ENCODE measurements around the gene CDK6. TPM values are rescaled to one million over a fixed set of nuclear protein-coding genes. Genes with fewer than 3 reads are reported as not detected.
"Not testable (repeated sequence)": the region's sequence is repeated elsewhere in the genome, so short reads cannot be mapped to it uniquely, and the experiment has no call there.

Gene CDK6
- total RNA-seq: 10 to 100 TPM; 12.9 to 32.7 (median 21.6) TPM

DNA sequence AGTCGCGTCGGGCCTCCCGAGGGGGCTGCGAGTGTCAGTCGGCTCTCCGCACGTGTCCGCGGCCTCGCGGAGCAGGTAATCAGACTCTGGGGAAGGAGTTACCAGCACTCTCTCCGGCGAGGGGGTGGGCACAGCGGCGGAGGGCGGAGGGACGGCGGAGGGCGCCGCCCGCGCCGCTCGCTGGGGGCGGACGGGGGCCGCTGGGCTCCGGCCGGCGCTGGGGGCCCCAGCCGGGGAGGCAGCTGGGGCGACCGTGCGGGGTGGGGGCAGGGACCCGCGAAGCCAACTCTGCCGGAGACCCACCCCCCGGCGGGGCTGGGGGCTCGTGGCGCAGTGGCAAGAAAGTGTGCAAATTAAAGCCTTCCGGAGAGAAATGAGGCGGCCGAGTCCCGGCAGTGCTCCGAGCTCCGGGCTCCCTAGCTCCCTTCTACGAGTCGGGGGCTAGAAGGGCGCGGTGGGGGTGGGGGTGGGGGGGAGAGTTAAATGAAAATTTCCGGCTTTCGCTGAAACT lies at the start of gene CDK6:
Gene CDK6, minus strand, starts transcription at position 85 of the 511 bp plus-strand sequence. CDS start 3,250 bp downstream, outside the sequence.
- peak; percentile 79 for DNase-seq
- H3K4me1 ChIP-seq: peaks cover 0 to 19% (median 10%) of the 10 kb centered on the region in 4 donors
- no peaks in the 10 kb centered on the region for H3K36me3 ChIP-seq
- in situ Hi-C loops (cut with MboI; ENCODE audit: low pct_ligation_motif_present in 1 of 4, low pct_unique_long_range_greater_than_20kb in 1 of 4, low sequenced_read_pairs in 3 of 4) (loop anchor here (10.0 kb wide), 3 partner anchors 142 to 212 kb away; no protein-coding TSS in a partner anchor), intact Hi-C loops (cut with DNase I; ENCODE audit: low total_unique reads) (loop anchor here (5.0 to 10.0 kb wide), 2 partner anchors 139 to 222 kb away; no protein-coding TSS in a partner anchor)
- WGBS, 2 donors (ENCODE audit: low coverage in 1 of 2): 1% methylated on average over 18 of the region's 54 CpGs; no CpG with 5 or more reads in 1 of the 2 donors
- peak within 1 kb of the TSS; percentile 65 to 89 (median 80) for H3K4me3 ChIP-seq
- no peaks in the 10 kb centered on the region for H3K9me3 ChIP-seq
- no peaks in the 10 kb centered on the region for H3K27me3 ChIP-seq
- peak within 1 kb of the TSS; percentile 92 to 94 (median 93) for H3K27ac ChIP-seq
- TF ChIP-seq POLR2AphosphoS5 (IDR thresholded peaks at IDR 0.05): peak in 2 of 3 donors; percentile 45 to 58
- TF ChIP-seq EP300 (IDR thresholded peaks at IDR 0.05; ENCODE audit: low read depth): no peak

- H3K4me1 ChIP-seq; H3K36me3 ChIP-seq; H3K27me3 ChIP-seq; H3K4me3 ChIP-seq; DNase-seq; intact Hi-C loops (cut with DNase I; ENCODE audit: low total_unique reads); H3K27ac ChIP-seq; in situ Hi-C loops (cut with MboI; ENCODE audit: low pct_ligation_motif_present in 1 of 4, low pct_unique_long_range_greater_than_20kb in 1 of 4, low sequenced_read_pairs in 3 of 4): not testable (repeated sequence)
- 91 to 100% methylated on average over 2 of the region's 2 CpGs for WGBS, 2 donors (ENCODE audit: low coverage in 1 of 2)
- H3K9me3 ChIP-seq: peaks cover 12% of the 10 kb centered on the region in 2 donors
Observed at GRCh38 chr7:92886039-92886438, 49.7 kb upstream of the CDK6 start.

DNA sequence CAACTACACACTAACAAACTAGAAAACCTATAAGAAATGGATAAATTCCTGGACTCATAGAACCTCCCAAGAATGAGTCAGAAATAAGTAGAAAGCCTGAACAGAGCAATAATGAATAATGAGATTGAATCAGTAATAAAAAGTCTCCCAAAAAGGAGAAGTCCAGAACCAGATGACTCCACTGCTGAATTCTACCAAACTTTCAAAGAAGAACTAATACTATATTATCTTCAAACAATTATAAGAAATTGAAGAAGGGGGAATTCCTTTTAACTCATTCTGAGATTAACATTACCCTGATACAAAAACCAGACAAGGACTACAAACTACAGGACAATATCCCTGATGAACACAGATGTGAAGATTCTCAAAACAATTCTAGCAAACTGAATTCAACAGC lies 47.8 kb upstream of the CDK6 start:
- TF ChIP-seq, protein P1, sequence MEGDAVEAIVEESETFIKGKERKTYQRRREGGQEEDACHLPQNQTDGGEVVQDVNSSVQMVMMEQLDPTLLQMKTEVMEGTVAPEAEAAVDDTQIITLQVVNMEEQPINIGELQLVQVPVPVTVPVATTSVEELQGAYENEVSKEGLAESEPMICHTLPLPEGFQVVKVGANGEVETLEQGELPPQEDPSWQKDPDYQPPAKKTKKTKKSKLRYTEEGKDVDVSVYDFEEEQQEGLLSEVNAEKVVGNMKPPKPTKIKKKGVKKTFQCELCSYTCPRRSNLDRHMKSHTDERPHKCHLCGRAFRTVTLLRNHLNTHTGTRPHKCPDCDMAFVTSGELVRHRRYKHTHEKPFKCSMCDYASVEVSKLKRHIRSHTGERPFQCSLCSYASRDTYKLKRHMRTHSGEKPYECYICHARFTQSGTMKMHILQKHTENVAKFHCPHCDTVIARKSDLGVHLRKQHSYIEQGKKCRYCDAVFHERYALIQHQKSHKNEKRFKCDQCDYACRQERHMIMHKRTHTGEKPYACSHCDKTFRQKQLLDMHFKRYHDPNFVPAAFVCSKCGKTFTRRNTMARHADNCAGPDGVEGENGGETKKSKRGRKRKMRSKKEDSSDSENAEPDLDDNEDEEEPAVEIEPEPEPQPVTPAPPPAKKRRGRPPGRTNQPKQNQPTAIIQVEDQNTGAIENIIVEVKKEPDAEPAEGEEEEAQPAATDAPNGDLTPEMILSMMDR (IDR thresholded peaks at IDR 0.05): no peak
- TF ChIP-seq POLR2A (IDR thresholded peaks at IDR 0.05) (no peak), EP300 (IDR thresholded peaks at IDR 0.05; ENCODE audit: low read depth) (no peak)

GRCh38 chr7:92882760-92883159 lies 46.4 kb upstream of the CDK6 start:
- in situ Hi-C loops (cut with MboI; ENCODE audit: low pct_ligation_motif_present in 1 of 4, low pct_unique_long_range_greater_than_20kb in 1 of 4, low sequenced_read_pairs in 3 of 4) (no loop called here), intact Hi-C loops (cut with DNase I; ENCODE audit: low total_unique reads) (no loop called here)
- TF ChIP-seq POLR2AphosphoS5 (IDR thresholded peaks at IDR 0.05) (no peak), EP300 (IDR thresholded peaks at IDR 0.05; ENCODE audit: low read depth) (no peak), POLR2A (IDR thresholded peaks at IDR 0.05) (no peak)
- TF ChIP-seq, protein P1 (IDR thresholded peaks at IDR 0.05): no peak
- H3K4me3 ChIP-seq: no peak overlapping the region
- H3K4me1 ChIP-seq: no peaks in the 10 kb centered on the region
- DNase-seq: no peak
- H3K9me3 ChIP-seq: peaks cover 12% of the 10 kb centered on the region in 2 donors
- H3K36me3 ChIP-seq: no peaks in the 10 kb centered on the region
- H3K27me3 ChIP-seq: no peaks in the 10 kb centered on the region
- 89 to 100% methylated on average over 1 of the region's 1 CpG for WGBS, 2 donors (ENCODE audit: low coverage in 1 of 2)
- no peak overlapping the region for H3K27ac ChIP-seq

More for the DNA sequence above, 47.8 kb upstream of the CDK6 start:
- DNase-seq: no peak
- Histone ChIP-seq H3K36me3 (no peaks in the 10 kb centered on the region), H3K4me1 (no peaks in the 10 kb centered on the region), H3K27ac (no peak overlapping the region), H3K9me3 (peaks cover 12% of the 10 kb centered on the region in 2 donors), H3K27me3 (no peaks in the 10 kb centered on the region), H3K4me3 (no peak overlapping the region)
- in situ Hi-C loops (cut with MboI; ENCODE audit: low pct_ligation_motif_present in 1 of 4, low pct_unique_long_range_greater_than_20kb in 1 of 4, low sequenced_read_pairs in 3 of 4): no loop called here
- intact Hi-C loops (cut with DNase I; ENCODE audit: low total_unique reads): no loop called here

GRCh38 chr7:92881091-92881485 lies 44.7 kb upstream of the CDK6 start:
- Histone ChIP-seq H3K36me3 (no peaks in the 10 kb centered on the region), H3K27ac (no peak overlapping the region), H3K4me1 (no peaks in the 10 kb centered on the region), H3K4me3 (no peak overlapping the region), H3K27me3 (no peaks in the 10 kb centered on the region), H3K9me3 (peaks cover 7 to 12% of the 10 kb centered on the region in 2 donors)
- TF ChIP-seq POLR2AphosphoS5 (IDR thresholded peaks at IDR 0.05) (no peak), POLR2A (IDR thresholded peaks at IDR 0.05) (no peak), EP300 (IDR thresholded peaks at IDR 0.05; ENCODE audit: low read depth) (no peak)
- TF ChIP-seq, protein P1 (IDR thresholded peaks at IDR 0.05): no peak
- in situ Hi-C loops (cut with MboI; ENCODE audit: low pct_ligation_motif_present in 1 of 4, low pct_unique_long_range_greater_than_20kb in 1 of 4, low sequenced_read_pairs in 3 of 4) (no loop called here), intact Hi-C loops (cut with DNase I; ENCODE audit: low total_unique reads) (no loop called here)
- WGBS, 2 donors (ENCODE audit: low coverage in 1 of 2): 84 to 86% methylated on average over 1 to 4 of the region's 4 CpGs
- no peak for DNase-seq

All from transverse colon (tissue), 4 donors.